Caco-2 (cell line): ENCODE results near the gene PDIA4. TPM values are rescaled to one million over a fixed set of nuclear protein-coding genes. Genes with fewer than 3 reads are reported as not detected.

ENCODE experiments used
- Bru-seq: library from RNA; stranded (reverse); fragments of 400-500 nt; gene quantifications from one replicate; lab custom pipeline; 2021; lab: Mats Ljungman, UMichigan
- BruChase-seq, 2 experiments: library from RNA; stranded (reverse); fragments of 400-500 nt; gene quantifications; one replicate each; lab custom pipeline; 2021; lab: Mats Ljungman, UMichigan
- BruUV-seq: library from RNA; stranded (reverse); fragments of 400-500 nt; replicated peaks from 2 replicates; lab custom pipeline; 2021; lab: Mats Ljungman, UMichigan
- CTCF ChIA-PET: fragments of 300-600 bp; sonication (Branson Sonifier 250); formaldehyde crosslinking; loops from one replicate; lab custom pipeline; 2022; ENCODE audit warnings: antibody characterized with exemption; lab: Charles Lee
- POLR2A ChIA-PET: fragments of 300-600 bp; sonication (Branson Sonifier 250); formaldehyde crosslinking; loops from one replicate; lab custom pipeline; 2022; ENCODE audit warnings: antibody characterized with exemption; lab: Charles Lee
- DNase-seq, 2 experiments: peaks; one replicate each; pipeline versions ENCODE4 v3.0.0 to v3.0.0-alpha.2; 2020 to 2022
- H3K27me3 ChIP-seq: replicated peaks from 2 replicates; pipeline ENCODE4 v1.6.0; 2011; ENCODE audit warnings: low read length; ENCODE audit not compliant: control insufficient read depth, insufficient read depth
- H3K36me3 ChIP-seq: 2 replicates; pipeline ENCODE4 v1.5.1; 2011; ENCODE audit warnings: low read length; ENCODE audit not compliant: control insufficient read depth, insufficient read depth
- H3K4me1 ChIP-seq: fragments of 250-450 bp; sonication (Bioruptor Pico); 2 replicates; pipeline ENCODE4 v1.5.1; 2020; ENCODE audit warnings: mild to moderate bottlenecking
- H3K4me3 ChIP-seq: 2 replicates; pipeline ENCODE4 v1.5.1; 2011; ENCODE audit warnings: low read depth, mild to moderate bottlenecking, control low read depth, low read length
- H3K9me3 ChIP-seq: fragments of 250-450 bp; sonication (Bioruptor Pico); 2 replicates; pipeline ENCODE4 v1.5.1; 2020; ENCODE audit warnings: mild to moderate bottlenecking, moderate library complexity
- H3K27ac Mint-ChIP-seq: one replicate; pipeline ENCODE4 v1.8.0; 2022; ENCODE audit warnings: mixed read lengths; ENCODE audit not compliant: unreplicated experiment
- H3K27me3 Mint-ChIP-seq: one replicate; pipeline ENCODE4 v1.8.0; 2022; ENCODE audit warnings: mixed read lengths; ENCODE audit not compliant: insufficient read depth, unreplicated experiment
- H3K36me3 Mint-ChIP-seq: one replicate; pipeline ENCODE4 v1.8.0; 2022; ENCODE audit warnings: mild to moderate bottlenecking, mixed read lengths; ENCODE audit not compliant: insufficient read depth, unreplicated experiment
- H3K4me1 Mint-ChIP-seq: one replicate; pipeline ENCODE4 v1.8.0; 2022; ENCODE audit warnings: low read depth, mixed read lengths; ENCODE audit not compliant: unreplicated experiment
- H3K4me3 Mint-ChIP-seq: one replicate; pipeline ENCODE4 v1.8.0; 2022; ENCODE audit warnings: mild to moderate bottlenecking, moderate library complexity, mixed read lengths; ENCODE audit not compliant: unreplicated experiment
- H3K9me3 Mint-ChIP-seq: one replicate; pipeline ENCODE4 v1.8.0; 2022; ENCODE audit warnings: mixed read lengths; ENCODE audit not compliant: unreplicated experiment
- CTCF ChIP-seq, 2 experiments: fragments of 200-600 bp in 1 of 2; IDR thresholded peaks; 1 replicate in 1 of 2; 2 replicates in 1 of 2; pipeline versions ENCODE4 v1.5.1 to v1.8.0; 2011 to 2022; ENCODE audit warnings: antibody characterized with exemption in 1 of 2, control low read depth in 1 of 2, inconsistent platforms in 1 of 2, low read depth in 1 of 2, low read length in 1 of 2, mild to moderate bottlenecking in 1 of 2, moderate library complexity in 1 of 2; ENCODE audit not compliant: insufficient read depth in 1 of 2, severe bottlenecking in 1 of 2, unreplicated experiment in 1 of 2
- intact Hi-C: fragments of 100-400 bp; cut with micrococcal nuclease; formaldehyde crosslinking; loops from one replicate; pipeline ENCODE4 v1.10.0; 2022; ENCODE audit not compliant: unreplicated experiment
- long read RNA-seq: library from polyadenylated mRNA; stranded (forward); transcript quantifications from one replicate; pipeline ENCODE4 v2.0.0, GENCODE V29; 2022
- total RNA-seq: library from RNA; stranded (reverse); gene quantifications from 2 replicates; pipeline ENCODE4 v1.2.3, GENCODE V29; 2022

The PDIA4 gene
- total RNA-seq (192 and 197 TPM in 2 replicates), Bru-seq, nascent RNA (percentile 76 among the genes with signal in this experiment), BruChase-seq, experiment 1, labeled RNA remaining after a 2-hour chase (percentile 80 among the genes with signal in this experiment), BruChase-seq, experiment 2, labeled RNA remaining after a 6-hour chase (percentile 92 among the genes with signal in this experiment)
- long read RNA-seq, transcript PDIA4-203 (3 exons, 632 nt) = minor isoform, 6 of 827 reads
- long read RNA-seq, transcript PDIA4-201 (10 exons, 2,903 nt) = major isoform, 722 of 827 reads
- long read RNA-seq, partial matches to known transcripts = 44 of 827 reads
- long read RNA-seq, other reads (novel, unspliced or antisense) = 55 of 827 reads

GRCh38 chr7:149028346-149029109 lies at the start of gene PDIA4:
TSS of gene PDIA4 (minus strand) at chr7:149028505. CDS start at chr7:149028408, 97 bp downstream.
- no peaks in the 10 kb centered on the region for H3K9me3 ChIP-seq
- no peaks in the 10 kb centered on the region for H3K36me3 ChIP-seq
- CTCF ChIA-PET = interaction anchor here (0.6 to 1.1 kb wide), 4 partner anchors 23 to 38 kb away, joined by 3 read pairs; no protein-coding TSS in a partner anchor
- TF ChIP-seq CTCF (IDR thresholded peaks at IDR 0.05; ENCODE audit: insufficient read depth in 1 of 2, low read depth in 1 of 2, low read length in 1 of 2, severe bottlenecking in 1 of 2, unreplicated experiment in 1 of 2) = peak in 1 of 2 experiments; percentile 16
- H3K27ac Mint-ChIP-seq = peak within 1 kb of the TSS; percentile 68
- intact Hi-C loops = loop anchor here (1.0 to 5.0 kb wide), 7 partner anchors 37 to 257 kb away; partner anchors contain the start of genes ZNF398, ZNF425, ZNF783 and ZNF786
- no TSS peak for BruUV-seq
- peaks cover 13% of the 10 kb centered on the region for H3K4me1 Mint-ChIP-seq
- H3K4me1 ChIP-seq = no peaks in the 10 kb centered on the region
- POLR2A ChIA-PET = interaction anchor here (0.6 to 1.3 kb wide), 2 partner anchors 36 to 329 kb away, joined by 3 to 7 read pairs; no protein-coding TSS in a partner anchor
- peak within 1 kb of the TSS; percentile 69 for H3K4me3 ChIP-seq
- H3K27me3 ChIP-seq = no peaks in the 10 kb centered on the region
- peak within 1 kb of the TSS; percentile 78 for H3K4me3 Mint-ChIP-seq
- H3K27me3 Mint-ChIP-seq = no peaks in the 10 kb centered on the region
- peaks cover 19% of the 10 kb centered on the region for H3K36me3 Mint-ChIP-seq
- no peaks in the 10 kb centered on the region for H3K9me3 Mint-ChIP-seq
- peak; percentile 100 for DNase-seq

- H3K9me3 Mint-ChIP-seq = no peaks in the 10 kb centered on the region
- intact Hi-C loops = no loop called here
- no peaks in the 10 kb centered on the region for H3K27me3 Mint-ChIP-seq
- H3K4me3 Mint-ChIP-seq = no peak overlapping the region
- H3K36me3 Mint-ChIP-seq = peaks cover 22% of the 10 kb centered on the region
- CTCF ChIA-PET = no interaction called here
- H3K4me3 ChIP-seq = no peak overlapping the region
- POLR2A ChIA-PET = no interaction called here
- no peaks in the 10 kb centered on the region for H3K9me3 ChIP-seq
- H3K27ac Mint-ChIP-seq = no peak overlapping the region
- no peaks in the 10 kb centered on the region for H3K27me3 ChIP-seq
- H3K4me1 ChIP-seq = no peaks in the 10 kb centered on the region
- no peak for DNase-seq
- peaks cover 8% of the 10 kb centered on the region for H3K4me1 Mint-ChIP-seq
- H3K36me3 ChIP-seq = no peaks in the 10 kb centered on the region
- no TSS peak for BruUV-seq
- no peak for TF ChIP-seq CTCF (IDR thresholded peaks at IDR 0.05; ENCODE audit: insufficient read depth in 1 of 2, low read depth in 1 of 2, low read length in 1 of 2, severe bottlenecking in 1 of 2, unreplicated experiment in 1 of 2)
These were observed 49.3 kb upstream of the PDIA4 start for GRCh38 chr7:149077594-149077993.

GRCh38 chr7:149075286-149075685 lies 47.0 kb upstream of the PDIA4 start:
- no peaks in the 10 kb centered on the region for H3K27me3 Mint-ChIP-seq
- H3K4me1 Mint-ChIP-seq = peaks cover 1% of the 10 kb centered on the region
- H3K36me3 ChIP-seq = no peaks in the 10 kb centered on the region
- intact Hi-C loops = no loop called here
- no peak overlapping the region for H3K4me3 Mint-ChIP-seq
- H3K4me3 ChIP-seq = no peak overlapping the region
- no peaks in the 10 kb centered on the region for H3K9me3 Mint-ChIP-seq
- H3K27ac Mint-ChIP-seq = no peak overlapping the region
- H3K27me3 ChIP-seq = no peaks in the 10 kb centered on the region
- H3K4me1 ChIP-seq = no peaks in the 10 kb centered on the region
- POLR2A ChIA-PET = no interaction called here
- BruUV-seq = no TSS peak
- CTCF ChIA-PET = no interaction called here
- TF ChIP-seq CTCF (IDR thresholded peaks at IDR 0.05; ENCODE audit: insufficient read depth in 1 of 2, low read depth in 1 of 2, low read length in 1 of 2, severe bottlenecking in 1 of 2, unreplicated experiment in 1 of 2) = no peak
- DNase-seq = no peak
- peaks cover 41% of the 10 kb centered on the region for H3K36me3 Mint-ChIP-seq
- no peaks in the 10 kb centered on the region for H3K9me3 ChIP-seq
